HG02885 (cell line): Measurements from ENCODE around the gene FARS2.

Experiments
- ATAC-seq: cut with Tn5 transposase; IDR thresholded peaks from one replicate; pipeline ENCODE4 v1.9.1; 2021; ENCODE audit warnings: mild to moderate bottlenecking; ENCODE audit not compliant: unreplicated experiment, poor library complexity

Gene FARS2

DNA sequence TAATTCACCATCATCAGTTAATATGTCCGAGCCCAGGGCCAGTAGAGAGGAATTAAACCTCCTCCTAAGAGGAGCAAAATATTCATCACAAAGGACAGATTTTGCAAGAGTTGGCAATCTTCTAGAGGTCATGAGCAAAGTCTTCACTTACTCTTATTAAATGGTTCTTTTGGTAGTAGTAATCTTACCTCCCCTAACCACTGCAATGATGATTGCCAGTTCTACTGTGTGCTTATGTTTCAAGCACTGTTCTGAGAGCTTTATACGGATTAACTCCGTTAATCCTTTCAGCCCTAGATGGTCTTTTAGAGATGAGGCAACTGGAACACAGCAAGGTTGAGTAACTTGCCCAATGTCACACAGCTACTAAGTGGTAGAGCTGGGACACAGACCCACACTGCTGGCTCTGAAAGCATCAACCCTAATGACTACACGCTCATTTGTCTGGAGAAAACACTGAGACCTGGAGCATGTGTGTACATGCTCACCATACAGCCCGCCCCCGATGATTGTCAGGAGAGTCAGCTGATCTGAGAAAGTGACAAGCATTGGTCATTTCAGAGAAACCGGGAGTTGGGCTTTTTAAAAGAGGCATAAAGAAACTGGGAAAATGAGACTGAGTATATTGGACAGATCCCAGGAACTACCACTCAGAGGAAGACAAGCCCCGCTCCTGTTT lies 469.4 kb downstream of the FARS2 start:
- no peak for ATAC-seq

DNA sequence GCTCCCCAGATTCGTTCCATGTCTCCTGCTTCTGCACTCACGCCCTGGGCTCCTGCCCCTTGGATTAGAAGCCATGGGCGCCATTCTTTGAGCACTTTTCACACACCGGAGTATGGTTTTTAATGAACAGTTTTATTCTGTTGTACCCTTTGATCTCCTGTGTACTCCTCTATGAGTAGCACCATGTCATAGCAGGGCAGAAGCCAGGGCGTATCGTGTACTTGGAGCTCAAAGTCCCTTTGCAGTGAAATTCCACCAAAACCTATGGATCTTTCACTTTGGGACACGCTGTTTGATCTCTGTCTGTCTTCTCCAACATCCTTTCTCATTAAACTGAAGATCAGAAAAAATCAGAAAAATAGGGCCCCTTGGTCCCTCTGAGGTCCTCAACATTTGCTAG lies 470.1 kb downstream of the FARS2 start:
- no peak for ATAC-seq

DNA sequence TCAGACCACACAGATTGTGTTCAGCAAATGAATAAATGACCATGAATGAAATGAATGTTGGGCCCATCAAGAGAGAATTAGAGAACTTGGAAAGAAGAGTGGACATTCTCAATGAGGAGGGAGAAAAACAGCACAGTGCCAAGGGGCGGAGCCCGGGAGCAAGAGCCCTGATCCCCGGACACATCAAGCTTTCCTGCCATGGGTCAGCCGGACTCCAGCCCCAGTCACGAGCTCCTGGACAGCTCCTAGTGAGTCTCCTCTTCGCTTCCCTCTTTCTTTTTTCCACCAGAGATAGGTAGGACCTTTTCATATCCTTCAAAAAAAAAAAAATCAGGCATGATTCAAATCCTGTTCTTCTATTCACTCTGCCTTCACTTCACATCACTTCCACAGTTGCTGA lies 471.2 kb downstream of the FARS2 start:
- no peak for ATAC-seq

DNA sequence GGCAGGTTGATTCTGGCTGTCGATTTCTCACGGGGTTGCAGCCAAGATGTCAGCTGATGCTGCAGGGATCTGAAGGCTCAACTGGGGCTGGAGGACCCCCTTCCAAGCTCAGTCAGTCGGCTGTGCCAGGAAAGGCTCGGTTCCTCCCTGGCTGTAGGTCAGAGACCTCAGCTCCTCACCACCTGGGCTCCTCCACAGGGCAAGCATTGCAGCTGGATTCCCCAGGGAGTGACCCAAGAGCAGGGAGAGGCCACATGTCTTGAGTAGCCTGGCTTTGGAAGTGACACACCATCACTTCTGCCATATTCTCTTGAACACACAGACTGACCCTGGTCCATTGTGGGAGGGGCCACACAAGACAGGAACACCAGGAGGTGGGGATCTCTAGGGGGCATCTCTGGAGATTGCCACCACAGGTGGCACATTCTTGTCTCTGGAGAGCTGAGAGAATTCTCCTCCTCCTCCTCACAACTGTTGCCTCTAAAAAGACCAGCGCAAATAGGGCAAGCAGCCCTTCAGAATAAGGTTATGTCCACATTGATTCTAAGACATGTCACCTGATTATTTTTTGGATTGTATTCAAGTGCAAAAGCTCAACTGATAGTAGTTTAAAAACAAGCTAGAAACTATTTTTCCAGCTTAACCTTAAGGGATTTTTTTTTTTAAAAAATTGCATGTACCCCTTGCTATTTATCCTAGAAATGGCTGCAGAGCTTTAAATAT lies 474.9 kb downstream of the FARS2 start:
- no peak for ATAC-seq

DNA sequence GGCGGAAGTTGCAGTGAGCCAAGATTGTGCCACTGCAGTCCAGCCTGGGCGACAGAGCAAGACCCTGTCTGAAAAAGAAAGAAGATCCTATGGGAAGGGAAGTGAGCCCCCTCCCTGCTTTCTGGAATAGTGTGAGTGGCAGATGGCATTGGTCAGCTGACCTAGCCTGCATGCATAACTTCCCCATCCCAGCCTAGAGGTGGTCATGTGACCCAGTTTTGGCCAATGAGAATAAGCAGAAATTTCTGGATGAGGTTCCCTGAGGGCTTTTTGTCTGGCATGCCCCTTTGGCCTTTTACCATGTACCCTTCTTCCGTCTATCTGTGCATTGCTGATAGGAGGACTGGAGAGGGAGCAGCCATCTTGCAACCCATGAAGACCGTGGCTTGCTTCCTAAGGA lies 476.1 kb downstream of the FARS2 start:
- no peak for ATAC-seq

DNA sequence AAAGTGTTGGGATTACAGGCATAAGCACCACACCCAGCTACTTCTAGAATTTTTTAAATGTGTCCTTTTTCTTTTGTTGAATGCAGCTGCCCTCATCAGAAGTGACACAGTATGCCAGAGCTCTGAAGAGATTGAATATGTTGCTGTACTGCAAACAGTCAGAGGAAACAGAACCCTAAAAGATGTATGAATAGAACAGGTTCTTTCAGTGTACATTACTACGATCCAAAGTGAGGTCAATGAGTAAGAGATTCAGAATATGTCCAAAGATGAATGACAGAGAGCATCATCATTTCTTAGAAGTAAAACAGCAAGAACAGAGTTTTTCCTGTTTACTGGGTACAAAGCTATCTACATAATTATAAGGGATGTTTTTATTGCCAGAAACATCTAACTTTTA lies 476.9 kb downstream of the FARS2 start:
- no peak for ATAC-seq

DNA sequence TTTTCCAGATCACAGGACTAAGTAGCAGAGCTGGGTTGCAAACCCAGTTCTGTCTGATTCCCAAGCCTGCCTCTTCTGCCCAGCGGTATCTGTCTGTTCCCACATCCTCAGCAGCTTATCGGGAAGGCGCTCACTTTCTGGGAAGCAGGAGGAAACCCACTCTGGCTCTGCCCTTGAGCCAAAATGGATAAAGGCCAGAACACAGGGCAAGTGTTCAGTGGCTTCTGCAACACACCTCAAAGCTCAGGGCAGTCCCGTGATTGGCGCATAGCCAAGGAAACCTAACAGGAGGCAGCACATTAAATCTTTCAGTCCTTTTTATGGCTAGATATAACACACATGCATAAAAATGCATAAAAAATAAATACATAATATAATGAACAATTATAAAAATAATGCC lies 483.2 kb downstream of the FARS2 start:
- no peak for ATAC-seq

DNA sequence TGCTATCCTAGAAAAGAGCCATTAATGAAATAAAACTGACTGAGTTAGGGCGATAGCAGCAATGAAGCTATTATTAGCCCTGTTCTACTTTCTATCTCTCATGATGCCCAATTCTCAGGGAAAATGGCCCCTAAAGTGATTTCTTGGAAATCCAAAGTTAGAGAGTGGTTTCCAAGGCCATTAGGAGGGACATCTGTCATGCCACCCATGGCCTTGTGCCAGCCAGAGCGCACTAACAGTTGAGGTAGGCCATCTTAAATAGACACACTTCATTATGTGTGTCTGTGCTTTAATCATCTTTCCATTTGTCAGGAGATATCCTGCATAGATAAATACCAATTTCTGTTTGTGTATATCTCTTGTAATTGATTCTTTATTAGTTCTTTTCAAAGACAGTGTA lies 483.8 kb downstream of the FARS2 start:
- no peak for ATAC-seq

DNA sequence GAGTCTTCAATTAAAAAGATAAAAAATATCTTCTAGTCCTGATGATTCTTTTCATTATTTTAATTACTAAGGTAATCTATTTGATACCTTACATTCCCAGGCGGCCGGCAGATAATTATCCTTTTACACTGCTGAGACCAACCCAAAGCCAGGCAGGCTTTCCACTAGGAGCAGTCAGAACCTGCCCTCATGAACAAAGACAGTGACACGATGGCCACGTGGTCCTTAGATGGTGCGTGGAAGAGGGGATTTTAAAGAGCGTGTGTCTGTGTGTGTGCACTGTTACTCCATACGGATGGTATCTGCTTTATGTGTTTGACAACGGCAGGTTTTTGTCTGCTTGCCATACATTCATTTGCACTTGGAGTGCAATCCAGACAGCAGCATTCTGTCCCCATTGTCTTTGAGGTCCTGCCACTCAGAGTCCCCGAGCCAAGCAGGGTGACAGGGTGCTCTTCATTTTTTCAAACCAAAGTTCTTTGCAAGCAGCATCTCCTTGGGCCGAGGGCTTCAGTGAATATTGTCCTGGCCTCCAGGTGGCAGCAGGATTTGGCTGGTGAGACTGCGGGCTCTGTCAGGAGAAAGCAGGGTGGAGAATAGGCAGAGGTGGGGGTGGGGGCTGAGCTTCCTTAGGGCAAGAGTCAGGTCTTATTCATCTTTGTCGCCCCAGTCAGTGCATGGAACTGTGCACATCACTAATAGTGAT lies 484.9 kb downstream of the FARS2 start:
- no peak for ATAC-seq

DNA sequence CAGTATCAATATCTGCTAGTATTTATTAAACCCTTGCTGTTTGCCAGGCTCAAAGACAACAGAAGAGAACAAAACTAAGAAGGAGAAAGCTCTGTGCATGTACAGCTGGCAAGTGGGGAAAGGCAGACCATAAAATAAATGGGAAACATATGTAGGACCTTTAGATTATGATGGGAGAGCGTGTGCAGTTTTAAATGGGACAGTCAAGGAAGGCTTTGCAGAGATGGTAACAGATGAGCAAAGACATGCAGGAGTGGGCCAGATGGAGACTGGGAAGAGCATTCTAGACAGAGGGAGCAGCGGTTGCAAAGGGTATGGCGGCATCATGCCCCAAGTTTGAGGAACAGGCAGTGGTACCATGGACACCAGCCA lies 485.4 kb downstream of the FARS2 start:
- ATAC-seq, result no peak

DNA sequence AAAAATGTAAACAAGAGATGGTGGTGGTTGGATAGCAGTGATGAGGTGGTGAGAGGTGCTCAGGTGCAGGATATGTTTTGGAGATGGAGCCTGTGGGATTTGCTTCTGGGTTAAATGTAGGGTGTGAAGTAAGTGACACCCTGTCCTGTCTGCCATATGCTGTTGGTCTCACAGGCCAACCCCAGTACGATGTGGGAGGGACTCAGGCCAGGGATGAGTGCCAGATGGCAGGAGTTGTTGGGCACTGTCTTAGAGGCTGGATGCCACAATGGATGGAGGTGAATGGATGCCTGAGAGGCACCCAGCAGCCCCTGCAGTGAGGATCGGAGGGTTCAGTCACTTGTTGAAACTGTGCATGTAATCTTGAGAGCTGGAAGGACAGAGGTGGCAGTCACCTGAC lies 486.1 kb downstream of the FARS2 start:
- no peak for ATAC-seq

DNA sequence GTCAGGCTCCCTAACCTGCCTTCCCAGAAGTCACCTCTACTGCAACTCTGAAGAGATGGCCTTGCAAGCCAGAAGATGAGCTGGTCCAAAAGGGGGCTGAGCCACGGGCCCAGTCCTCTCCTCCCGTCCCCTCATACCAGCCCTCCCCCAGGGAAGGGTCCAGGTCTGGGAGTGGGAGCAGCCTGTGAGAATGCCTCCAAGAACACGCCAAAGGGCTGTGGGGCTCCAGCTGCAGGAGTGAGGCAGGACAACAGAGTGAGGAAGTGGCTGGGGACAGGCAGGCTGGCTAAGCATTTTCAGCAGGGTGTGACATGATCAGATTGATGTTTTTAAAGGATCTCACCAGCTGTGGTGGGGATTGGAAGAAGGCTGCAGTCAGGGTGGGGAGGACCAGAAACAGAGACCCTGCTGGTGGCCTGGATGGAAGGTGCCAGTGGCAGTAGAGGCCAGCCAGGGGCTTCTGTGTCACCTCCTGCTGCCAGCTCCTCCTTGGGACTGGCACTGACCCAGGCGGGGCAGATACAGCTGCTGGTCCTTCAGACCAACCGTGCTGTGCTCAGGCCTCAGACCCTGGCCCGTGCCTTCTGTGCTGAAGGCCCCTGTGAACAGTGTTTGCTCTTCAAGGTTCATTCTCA lies 487.8 kb downstream of the FARS2 start:
- ATAC-seq, result no peak

DNA sequence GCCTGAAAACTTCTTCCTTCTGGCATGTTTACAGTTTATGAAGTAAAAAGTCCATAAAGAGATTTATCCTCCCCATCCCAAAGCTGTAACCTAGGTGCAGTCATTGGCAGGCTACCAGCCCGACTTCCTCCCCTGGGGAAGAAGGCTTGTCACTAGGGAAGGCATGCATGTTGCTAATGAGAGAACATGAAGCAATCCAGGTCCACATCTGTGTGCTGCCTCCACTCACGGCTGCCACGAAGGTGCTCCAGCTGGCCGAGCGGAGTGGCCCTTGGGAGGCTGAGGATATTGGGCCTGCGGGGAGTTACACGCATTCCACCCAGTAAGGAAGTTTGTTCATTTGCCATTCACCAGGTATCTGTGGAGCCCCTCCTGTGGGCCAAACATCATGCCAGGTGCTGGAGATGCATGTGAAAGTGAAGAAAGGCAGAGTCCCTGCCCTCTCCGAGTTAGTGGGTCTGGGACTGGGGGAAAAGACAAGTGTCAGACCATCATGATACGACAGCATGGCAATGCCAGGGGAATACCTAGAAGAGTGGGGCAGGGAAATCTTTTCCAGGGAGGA lies 488.4 kb downstream of the FARS2 start:
- no peak for ATAC-seq

DNA sequence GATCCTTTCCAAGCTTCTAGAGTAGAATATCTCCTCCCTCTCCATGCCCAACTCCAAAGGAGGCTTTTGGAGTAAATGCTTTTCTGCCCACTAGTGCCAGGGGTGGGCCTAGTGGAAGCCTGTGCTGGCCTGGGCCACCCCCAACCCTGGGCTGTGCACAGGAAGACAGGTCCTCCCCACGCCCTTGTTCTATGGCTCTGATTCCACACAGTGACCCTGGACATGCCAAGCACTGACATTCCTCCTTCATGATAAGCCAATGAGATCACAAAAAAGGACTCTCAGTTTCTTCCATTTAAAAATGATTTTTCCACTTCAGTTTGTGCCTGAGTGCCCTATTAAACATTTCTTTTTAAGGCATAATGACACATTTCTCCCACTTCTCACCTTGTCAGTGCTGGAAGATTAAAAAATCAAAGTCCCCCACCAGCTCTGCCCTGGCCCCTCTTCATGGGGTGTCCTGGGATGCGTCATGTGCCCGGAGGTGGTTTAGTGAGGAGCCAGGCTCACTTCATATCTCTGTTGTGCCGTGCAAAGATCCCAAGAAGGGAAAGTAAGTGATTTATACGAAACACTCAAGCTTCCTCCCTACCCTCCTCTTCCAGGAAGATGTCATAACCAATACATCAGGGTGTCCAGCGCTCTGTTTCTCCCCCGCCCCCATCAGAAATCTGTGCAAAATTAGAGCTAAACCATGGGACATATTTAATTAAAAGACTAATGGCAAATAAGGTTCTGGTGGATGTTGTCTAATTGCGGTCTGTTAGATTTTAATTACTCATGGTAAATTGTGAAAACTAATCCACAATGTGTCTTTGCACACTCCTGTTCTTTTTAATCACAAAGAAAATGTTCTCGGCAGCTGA lies 490.4 kb downstream of the FARS2 start:
- no peak for ATAC-seq

DNA sequence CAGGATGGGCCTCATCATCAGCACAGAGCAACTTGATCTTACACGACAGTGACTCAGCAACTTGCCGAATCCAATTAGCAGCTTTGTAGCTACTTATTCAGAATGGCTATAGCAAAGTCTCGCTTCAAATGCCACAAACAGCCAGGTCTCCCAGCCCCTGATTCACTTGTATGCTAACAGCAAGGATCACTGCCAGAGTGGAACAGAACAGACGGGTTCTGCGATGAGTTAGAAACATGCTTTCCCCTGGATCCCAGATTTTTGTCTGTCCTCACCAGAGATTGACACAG lies 491.0 kb downstream of the FARS2 start:
- no peak for ATAC-seq

DNA sequence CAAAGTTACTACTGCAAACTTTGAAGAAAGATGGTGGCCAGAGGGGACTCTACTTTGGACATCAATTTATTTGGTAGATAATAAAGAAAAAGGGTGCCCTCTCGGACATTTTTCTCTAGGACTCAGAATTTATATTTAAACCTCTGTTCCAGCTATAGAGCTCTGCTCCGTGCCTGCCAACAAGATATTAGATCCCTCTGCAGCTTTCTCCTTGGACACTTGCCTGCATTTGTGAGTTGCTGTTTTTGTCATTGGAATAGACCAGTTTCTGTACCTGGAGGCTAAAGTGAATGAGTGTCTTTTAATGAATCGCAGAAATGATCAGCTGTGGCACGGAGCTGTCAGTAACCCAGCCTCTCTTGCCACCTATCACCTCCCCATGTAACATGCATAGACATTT lies 491.9 kb downstream of the FARS2 start:
- no peak for ATAC-seq

DNA sequence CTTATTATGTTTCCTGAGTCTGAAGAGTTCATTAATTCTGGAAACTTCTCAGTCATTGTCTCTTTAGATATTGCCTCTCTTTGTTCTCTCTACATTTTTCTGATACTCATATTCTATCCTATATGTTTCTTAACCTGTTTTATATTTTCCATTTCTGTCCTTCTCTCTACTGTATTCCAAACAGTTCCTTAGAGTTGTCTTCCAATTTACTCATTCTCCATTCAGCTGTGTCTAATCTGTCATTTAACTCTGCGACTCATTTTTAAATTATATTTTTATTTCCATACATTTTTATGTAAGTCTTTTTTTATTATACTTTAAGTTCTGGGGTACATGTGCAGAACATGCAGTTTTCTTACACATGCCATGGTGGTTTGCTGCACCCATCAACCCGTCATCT lies 493.6 kb downstream of the FARS2 start:
- no peak for ATAC-seq

DNA sequence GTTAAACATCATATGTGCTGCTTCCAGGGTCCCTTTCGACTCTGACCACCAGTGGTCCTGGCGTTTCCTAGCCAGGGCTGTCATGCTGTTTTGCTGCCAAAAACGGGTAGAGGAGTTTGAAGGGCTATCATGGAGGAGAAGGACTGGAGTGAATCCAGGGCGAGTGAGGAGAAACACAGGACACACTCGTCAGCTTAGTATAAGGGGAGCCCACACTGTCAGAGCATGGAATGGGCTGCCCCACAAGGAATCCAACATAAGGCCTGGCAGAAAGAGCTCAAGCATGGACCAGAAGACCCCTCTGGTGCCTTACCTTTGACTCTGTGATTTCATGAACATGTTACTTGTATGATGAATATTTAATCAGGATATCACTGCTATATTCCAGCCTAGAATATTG lies 498.3 kb downstream of the FARS2 start:
- ATAC-seq, result no peak

DNA sequence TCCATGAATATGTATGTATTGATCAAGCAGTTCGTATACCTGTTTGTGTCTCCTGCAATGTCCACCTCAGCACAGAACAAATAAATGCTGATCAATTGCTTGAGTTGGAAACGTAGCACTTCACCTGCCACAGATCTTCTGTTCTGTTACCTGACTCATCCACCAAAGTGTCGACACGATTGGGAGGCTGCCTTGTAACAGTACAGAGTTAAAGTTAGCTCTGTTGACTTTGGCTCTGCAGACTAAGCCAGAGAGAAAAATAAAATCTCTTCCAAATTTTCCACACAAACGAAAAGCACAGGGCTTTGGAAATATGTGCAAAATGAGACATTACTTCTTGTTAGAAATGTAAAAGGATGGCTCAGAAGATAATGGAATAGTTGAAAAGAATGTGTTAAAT lies 500.1 kb downstream of the FARS2 start:
- no peak for ATAC-seq

DNA sequence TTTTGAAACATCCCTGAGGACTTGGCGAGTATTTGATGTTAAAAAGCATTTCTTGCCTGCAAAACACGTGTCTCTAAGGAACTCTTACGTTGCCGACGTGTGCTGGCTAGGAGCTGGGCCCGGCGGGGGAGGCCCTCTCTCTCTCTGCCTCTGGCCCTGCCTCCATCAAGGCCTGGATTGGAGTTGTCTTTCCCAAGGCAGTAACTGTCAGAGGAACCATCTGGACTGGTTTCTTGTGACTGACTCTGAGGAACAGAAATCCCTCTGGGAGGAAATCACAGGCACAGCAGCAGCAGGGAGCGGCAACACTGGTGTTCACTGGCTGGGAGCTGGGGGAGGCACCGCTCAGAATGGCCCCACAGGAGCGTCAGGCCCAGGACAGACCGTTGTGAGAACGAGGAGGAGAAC lies 501.3 kb downstream of the FARS2 start:
- no peak for ATAC-seq
